ENCODE measurements around the gene KIF26B.
"Not testable (repeated sequence)": the region's sequence is repeated elsewhere in the genome, so short reads cannot be mapped to it uniquely, and the experiment has no call there.

KIF26B gene

DNA sequence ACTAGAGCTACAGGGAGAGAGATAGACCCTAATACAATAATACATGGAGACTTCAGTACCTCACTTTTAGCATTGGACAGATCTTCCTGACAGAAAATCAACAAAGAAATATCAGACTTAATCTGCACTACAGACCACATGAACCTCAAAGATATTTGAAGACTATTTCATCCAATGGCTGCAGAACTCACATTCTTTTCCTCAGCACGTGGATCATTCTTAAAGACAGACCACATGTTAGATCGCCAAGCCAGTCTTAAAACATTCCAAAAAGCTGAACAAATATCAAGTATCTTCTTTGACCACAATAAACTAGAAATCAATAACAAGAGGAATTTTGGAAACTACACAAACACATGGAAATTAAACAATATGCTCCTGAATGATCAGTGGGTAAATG, 576.0 kb downstream of the KIF26B start:
- no peaks in the 10 kb centered on the region for H3K9me3 ChIP-seq
- TF ChIP-seq, protein P1, sequence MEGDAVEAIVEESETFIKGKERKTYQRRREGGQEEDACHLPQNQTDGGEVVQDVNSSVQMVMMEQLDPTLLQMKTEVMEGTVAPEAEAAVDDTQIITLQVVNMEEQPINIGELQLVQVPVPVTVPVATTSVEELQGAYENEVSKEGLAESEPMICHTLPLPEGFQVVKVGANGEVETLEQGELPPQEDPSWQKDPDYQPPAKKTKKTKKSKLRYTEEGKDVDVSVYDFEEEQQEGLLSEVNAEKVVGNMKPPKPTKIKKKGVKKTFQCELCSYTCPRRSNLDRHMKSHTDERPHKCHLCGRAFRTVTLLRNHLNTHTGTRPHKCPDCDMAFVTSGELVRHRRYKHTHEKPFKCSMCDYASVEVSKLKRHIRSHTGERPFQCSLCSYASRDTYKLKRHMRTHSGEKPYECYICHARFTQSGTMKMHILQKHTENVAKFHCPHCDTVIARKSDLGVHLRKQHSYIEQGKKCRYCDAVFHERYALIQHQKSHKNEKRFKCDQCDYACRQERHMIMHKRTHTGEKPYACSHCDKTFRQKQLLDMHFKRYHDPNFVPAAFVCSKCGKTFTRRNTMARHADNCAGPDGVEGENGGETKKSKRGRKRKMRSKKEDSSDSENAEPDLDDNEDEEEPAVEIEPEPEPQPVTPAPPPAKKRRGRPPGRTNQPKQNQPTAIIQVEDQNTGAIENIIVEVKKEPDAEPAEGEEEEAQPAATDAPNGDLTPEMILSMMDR (IDR thresholded peaks at IDR 0.05; ENCODE audit: low read depth, low read length) = no peak
- no peaks in the 10 kb centered on the region for H3K4me1 ChIP-seq
- no peaks in the 10 kb centered on the region for H3K36me3 ChIP-seq
- no peak overlapping the region for H3K4me3 ChIP-seq (ENCODE audit: low read depth, low read length)
- no peaks in the 10 kb centered on the region for H3K27me3 ChIP-seq
- DNase-seq = no peak

DNA sequence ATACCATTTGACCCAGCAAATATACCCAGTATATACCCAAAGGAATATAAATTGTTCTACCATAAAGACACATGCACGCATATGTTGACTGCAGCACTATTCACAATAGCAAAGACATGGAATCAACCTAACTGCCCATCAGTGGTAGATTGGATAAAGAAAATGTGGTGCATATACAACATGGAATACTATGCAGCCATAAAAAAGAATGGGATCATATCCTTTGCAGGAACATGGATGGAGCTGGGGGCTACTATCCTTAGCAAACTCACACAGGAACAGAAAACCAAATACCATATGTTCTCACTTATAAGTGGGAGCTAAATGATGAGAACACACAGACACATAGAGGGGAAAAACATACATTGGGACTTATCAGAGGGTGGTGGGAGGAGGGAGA, 585.6 kb downstream of the KIF26B start:
- H3K4me1 ChIP-seq; DNase-seq; H3K4me3 ChIP-seq (ENCODE audit: low read depth, low read length); H3K9me3 ChIP-seq; H3K27me3 ChIP-seq: not testable (repeated sequence)
- peaks cover 17% of the 10 kb centered on the region for H3K36me3 ChIP-seq

DNA sequence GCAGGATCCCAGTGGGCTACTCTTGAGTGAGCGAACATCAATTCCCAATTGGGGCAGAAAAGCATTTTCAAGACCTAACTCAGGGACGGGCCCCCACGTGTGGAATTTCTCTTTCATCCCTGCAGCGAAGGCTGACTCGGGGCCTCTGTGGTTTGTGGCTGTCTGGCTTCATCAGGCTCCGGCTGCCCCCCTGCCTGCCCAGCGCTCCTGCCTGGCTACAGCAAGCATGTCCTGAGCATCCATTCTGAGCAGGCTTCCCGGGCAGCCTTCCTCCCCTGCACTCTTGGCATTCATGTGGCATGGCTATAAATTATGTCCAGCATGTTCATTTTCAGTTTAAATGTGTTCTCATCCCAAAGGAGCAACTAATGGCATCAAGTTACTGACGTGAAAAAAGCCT, 588.1 kb downstream of the KIF26B start:
- Histone ChIP-seq H3K4me1 (no peaks in the 10 kb centered on the region), H3K4me3 (ENCODE audit: low read depth, low read length) (no peak overlapping the region), H3K36me3 (peaks cover 28% of the 10 kb centered on the region), H3K27me3 (no peaks in the 10 kb centered on the region), H3K9me3 (no peaks in the 10 kb centered on the region; the same call in 1 of the 2 replicates)
- TF ChIP-seq, protein P1 (IDR thresholded peaks at IDR 0.05; ENCODE audit: low read depth, low read length) = no peak
- no peak for DNase-seq

DNA sequence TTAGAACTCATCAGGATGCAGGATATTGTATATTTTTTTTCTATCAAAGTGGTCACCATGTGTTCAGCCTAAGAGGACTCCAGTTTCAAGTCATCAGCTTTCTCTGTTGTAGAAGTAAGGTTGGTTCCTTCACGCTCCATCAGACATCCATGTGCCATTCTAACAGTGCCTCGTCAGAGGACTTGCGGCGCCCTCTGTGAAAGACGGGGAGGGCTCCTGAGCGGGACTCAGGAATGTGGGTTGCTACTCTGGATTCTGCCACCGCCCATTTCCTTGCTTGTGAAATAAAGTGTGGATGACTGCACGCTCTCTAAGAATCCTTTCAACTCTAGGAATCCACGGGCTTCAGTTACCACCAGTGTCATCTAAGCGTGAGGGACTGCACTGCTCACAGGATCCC, 593.5 kb downstream of the KIF26B start:
- DNase-seq = no peak

DNA sequence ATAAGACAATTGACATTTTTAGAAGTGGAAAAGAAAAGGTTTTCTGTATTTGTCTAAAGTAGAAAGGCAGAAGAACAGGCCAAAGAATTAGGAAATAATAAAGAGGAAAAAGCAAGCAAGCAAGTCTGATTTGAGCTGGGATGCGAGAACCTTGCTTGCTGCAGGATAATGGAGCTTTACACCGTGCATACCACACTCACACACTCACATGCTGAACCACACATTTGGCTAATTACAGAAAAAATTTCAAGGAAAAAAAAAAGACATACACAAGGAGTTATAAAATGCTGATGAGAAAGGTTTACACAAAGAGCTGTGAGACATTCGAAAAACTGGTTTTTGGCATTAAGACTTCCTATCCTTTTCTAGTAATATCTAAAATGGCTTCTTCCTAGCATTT, 593.9 kb downstream of the KIF26B start:
- Histone ChIP-seq H3K9me3 (no peaks in the 10 kb centered on the region; the same call in 1 of the 2 replicates), H3K36me3 (peaks cover 38% of the 10 kb centered on the region), H3K27me3 (no peaks in the 10 kb centered on the region), H3K4me3 (ENCODE audit: low read depth, low read length) (no peak overlapping the region), H3K4me1 (peaks cover 12% of the 10 kb centered on the region)
- no peak for DNase-seq
- TF ChIP-seq, protein P1 (IDR thresholded peaks at IDR 0.05; ENCODE audit: low read depth, low read length) = no peak

More for the DNA sequence above, 593.5 kb downstream of the KIF26B start:
- H3K4me3 ChIP-seq (ENCODE audit: low read depth, low read length) = no peak overlapping the region
- TF ChIP-seq, protein P1 (IDR thresholded peaks at IDR 0.05; ENCODE audit: low read depth, low read length) = no peak
- no peaks in the 10 kb centered on the region; the same call in 1 of the 2 replicates for H3K9me3 ChIP-seq
- H3K27me3 ChIP-seq = no peaks in the 10 kb centered on the region
- H3K36me3 ChIP-seq = peaks cover 42% of the 10 kb centered on the region
- peaks cover 9% of the 10 kb centered on the region for H3K4me1 ChIP-seq

DNA sequence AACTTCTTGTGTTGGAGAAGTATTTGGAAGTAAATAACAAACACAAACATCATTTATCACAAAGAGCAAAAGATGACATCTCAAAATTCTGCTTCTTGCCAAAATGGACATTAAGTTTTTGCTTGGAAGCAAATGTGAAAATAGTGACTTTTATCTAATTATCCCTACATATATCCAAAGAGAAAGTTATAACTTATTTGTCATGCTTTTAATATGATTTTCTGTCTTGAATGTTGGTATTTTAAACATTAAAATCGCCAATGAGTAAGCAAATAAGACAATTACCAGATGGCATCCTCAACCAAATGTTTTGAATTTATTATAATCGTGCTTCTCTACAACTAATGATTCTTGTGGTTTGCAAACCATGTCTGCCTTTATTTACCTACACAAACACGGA, 594.3 kb downstream of the KIF26B start:
- TF ChIP-seq, protein P1 (IDR thresholded peaks at IDR 0.05; ENCODE audit: low read depth, low read length) = no peak
- DNase-seq = no peak
- no peaks in the 10 kb centered on the region; the same call in 1 of the 2 replicates for H3K9me3 ChIP-seq

DNA sequence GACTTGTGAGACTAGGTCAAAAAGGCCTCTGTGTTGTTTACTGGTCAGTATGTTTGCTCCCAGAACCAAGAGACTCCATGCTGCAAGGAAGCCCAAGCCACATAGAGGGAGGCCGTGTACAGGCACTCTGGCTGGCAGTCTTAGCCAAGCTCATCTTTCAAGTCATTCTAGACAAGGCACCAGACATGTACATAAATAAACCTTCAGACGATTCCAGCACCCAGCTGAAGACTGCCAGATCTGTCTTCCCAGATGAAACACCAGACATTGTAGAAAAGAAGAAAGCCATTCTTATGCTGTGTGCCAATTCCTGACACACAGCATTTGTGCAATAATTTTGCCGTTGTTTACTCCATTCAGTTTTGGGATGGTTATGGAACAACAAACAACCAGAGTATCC, 595.5 kb downstream of the KIF26B start:
- no peak for DNase-seq
- Histone ChIP-seq H3K4me3 (ENCODE audit: low read depth, low read length) (no peak overlapping the region), H3K27me3 (no peaks in the 10 kb centered on the region), H3K9me3 (no peaks in the 10 kb centered on the region; the same call in 1 of the 2 replicates), H3K4me1 (peaks cover 26% of the 10 kb centered on the region), H3K36me3 (peaks cover 37% of the 10 kb centered on the region)
- TF ChIP-seq, protein P1 (IDR thresholded peaks at IDR 0.05; ENCODE audit: low read depth, low read length) = no peak

More for the DNA sequence above, 594.3 kb downstream of the KIF26B start:
- H3K27me3 ChIP-seq = no peaks in the 10 kb centered on the region
- H3K4me1 ChIP-seq = peaks cover 14% of the 10 kb centered on the region
- H3K36me3 ChIP-seq = peaks cover 36% of the 10 kb centered on the region
- H3K4me3 ChIP-seq (ENCODE audit: low read depth, low read length) = no peak overlapping the region
